HEK293 (cell line): Measurements from ENCODE around the gene STX1B.
A peak's percentile ranks its signal among the peaks of the same experiment; 100 is the strongest.

ENCODE experiments used
- GLIS2 ChIP-seq: fragments of 450-650 bp; formaldehyde crosslinking; IDR thresholded peaks from 2 replicates; pipeline ENCODE4 v1.5.1; 2016; ENCODE audit warnings: missing biosample characterization, missing genetic modification characterization
- HOXC10 ChIP-seq: sonication (generic); formaldehyde crosslinking; IDR thresholded peaks from 2 replicates; pipeline ENCODE4 v1.8.1; 2023; ENCODE audit warnings: mild to moderate bottlenecking, missing genetic modification reagents
- KLF10 ChIP-seq: fragments of 450-650 bp; IDR thresholded peaks from 2 replicates; pipeline ENCODE4 v1.5.1; 2018; ENCODE audit warnings: missing biosample characterization, mild to moderate bottlenecking, missing genetic modification characterization
- KLF16 ChIP-seq: fragments of 450-650 bp; formaldehyde crosslinking; IDR thresholded peaks from 2 replicates; pipeline ENCODE4 v1.5.1; 2017; ENCODE audit warnings: missing biosample characterization, missing genetic modification characterization
- PATZ1 ChIP-seq: fragments of 450-650 bp; formaldehyde crosslinking; IDR thresholded peaks from 2 replicates; pipeline ENCODE4 v1.5.1; 2016; ENCODE audit warnings: missing biosample characterization, missing genetic modification characterization
- SP2 ChIP-seq: fragments of 450-650 bp; formaldehyde crosslinking; IDR thresholded peaks from 2 replicates; pipeline ENCODE4 v1.5.1; 2016; ENCODE audit warnings: missing biosample characterization, missing genetic modification characterization
- SP3 ChIP-seq: fragments of 450-650 bp; formaldehyde crosslinking; IDR thresholded peaks from 2 replicates; pipeline ENCODE4 v1.5.1; 2016; ENCODE audit warnings: missing biosample characterization, missing genetic modification characterization
- TRIM28 ChIP-seq: IDR thresholded peaks from 2 replicates; pipeline ENCODE4 v1.6.1; 2011; ENCODE audit warnings: low read length, control low read depth, borderline replicate concordance
- ZBTB11 ChIP-seq: fragments of 450-650 bp; formaldehyde crosslinking; conservative IDR thresholded peaks from 2 replicates; pipeline ENCODE4 v1.5.1; 2016; ENCODE audit warnings: low read depth, missing biosample characterization, missing genetic modification characterization
- ZBTB21 ChIP-seq: fragments of 450-650 bp; formaldehyde crosslinking; IDR thresholded peaks from 2 replicates; pipeline ENCODE4 v1.5.1; 2017; ENCODE audit warnings: missing biosample characterization, missing genetic modification characterization
- ZBTB26 ChIP-seq: fragments of 450-650 bp; formaldehyde crosslinking; optimal IDR thresholded peaks from 2 replicates; pipeline ENCODE3; 2016; ENCODE audit warnings: missing biosample characterization, mild to moderate bottlenecking, missing genetic modification characterization
- ZBTB44 ChIP-seq: fragments of 450-650 bp; IDR thresholded peaks from 2 replicates; pipeline ENCODE4 v1.5.1; 2018; ENCODE audit warnings: missing biosample characterization, mild to moderate bottlenecking, missing genetic modification characterization
- ZBTB49 ChIP-seq: fragments of 450-650 bp; formaldehyde crosslinking; IDR thresholded peaks from 2 replicates; pipeline ENCODE4 v1.5.1; 2016; ENCODE audit warnings: missing biosample characterization, missing genetic modification characterization, low read depth
- ZBTB7A ChIP-seq: fragments of 450-650 bp; formaldehyde crosslinking; IDR thresholded peaks from 2 replicates; pipeline ENCODE4 v1.5.1; 2016; ENCODE audit warnings: low read depth, missing biosample characterization, missing genetic modification characterization
- ZBTB8A ChIP-seq: fragments of 450-650 bp; formaldehyde crosslinking; IDR thresholded peaks from 2 replicates; pipeline ENCODE4 v1.5.1; 2016; ENCODE audit warnings: missing biosample characterization, missing genetic modification characterization
- ZNF121 ChIP-seq: fragments of 450-650 bp; formaldehyde crosslinking; IDR thresholded peaks from 2 replicates; pipeline ENCODE4 v1.5.1; 2016; ENCODE audit warnings: missing biosample characterization, missing genetic modification characterization
- ZNF148 ChIP-seq: fragments of 450-650 bp; formaldehyde crosslinking; IDR thresholded peaks from 2 replicates; pipeline ENCODE4 v1.5.0; 2017; ENCODE audit warnings: missing biosample characterization, missing genetic modification characterization, borderline replicate concordance
- ZNF311 ChIP-seq: fragments of 450-650 bp; formaldehyde crosslinking; IDR thresholded peaks from 2 replicates; pipeline ENCODE4 v1.5.1; 2017; ENCODE audit warnings: missing biosample characterization, missing genetic modification characterization, borderline replicate concordance
- ZNF473 ChIP-seq: fragments of 450-650 bp; formaldehyde crosslinking; IDR thresholded peaks from 2 replicates; pipeline ENCODE4 v1.5.1; 2017; ENCODE audit warnings: missing biosample characterization, missing genetic modification characterization
- ZNF777 ChIP-seq: fragments of 450-650 bp; formaldehyde crosslinking; IDR thresholded peaks from 2 replicates; pipeline ENCODE4 v1.5.1; 2017; ENCODE audit warnings: missing biosample characterization, missing genetic modification characterization, borderline replicate concordance

Gene STX1B

GRCh38 chr16:30958175-30959079 lies 52.0 kb downstream of the STX1B start (continued):
- TF ChIP-seq ZBTB21 (tag by site-specific recombination): no peak
- TF ChIP-seq HOXC10 (CRISPR knock-in tag): no peak
- no peak for TF ChIP-seq ZNF777 (tag by site-specific recombination)
- no peak for TF ChIP-seq ZBTB8A (tag by site-specific recombination)
- TF ChIP-seq TRIM28: no peak
- no peak for TF ChIP-seq ZNF311 (tag by site-specific recombination)
- no peak for TF ChIP-seq ZNF148
- TF ChIP-seq KLF10 (tag by site-specific recombination): no peak
- 0 out of 2 replicates have a peak, but pooled peaks have one; percentile 26 for TF ChIP-seq ZBTB11
- TF ChIP-seq ZBTB26 (tag by site-specific recombination): no peak
- no peak for TF ChIP-seq KLF16
- TF ChIP-seq SP3 (tag by site-specific recombination): peak; percentile 61
- peak; percentile 60; the same call in 1 of the 2 replicates for TF ChIP-seq PATZ1
- no peak for TF ChIP-seq ZBTB7A (tag by site-specific recombination)
- TF ChIP-seq GLIS2 (tag by site-specific recombination): peak; percentile 33; the same call in 1 of the 2 replicates
- TF ChIP-seq ZNF121: no peak
- TF ChIP-seq ZNF473 (tag by site-specific recombination): no peak
- TF ChIP-seq SP2 (tag by site-specific recombination): peak; percentile 68
- no peak for TF ChIP-seq ZBTB44 (tag by site-specific recombination)
- TF ChIP-seq ZBTB49: no peak
